Stimulated activated CD4-positive, alpha-beta T cell treated with anti-CD3 and anti-CD28 coated beads, TNF-alpha, amount 100 ng/mL, for 1 hour (primary cell): ENCODE data around the gene ARHGAP27.

ENCODE experiments used
- DNase-seq, 3 donors: peaks; one replicate each; pipeline ENCODE4 v3.0.0-alpha.2; 2020; ENCODE audit warnings: low read depth in 3 of 3, low spot score in 1 of 3

Gene ARHGAP27

DNA sequence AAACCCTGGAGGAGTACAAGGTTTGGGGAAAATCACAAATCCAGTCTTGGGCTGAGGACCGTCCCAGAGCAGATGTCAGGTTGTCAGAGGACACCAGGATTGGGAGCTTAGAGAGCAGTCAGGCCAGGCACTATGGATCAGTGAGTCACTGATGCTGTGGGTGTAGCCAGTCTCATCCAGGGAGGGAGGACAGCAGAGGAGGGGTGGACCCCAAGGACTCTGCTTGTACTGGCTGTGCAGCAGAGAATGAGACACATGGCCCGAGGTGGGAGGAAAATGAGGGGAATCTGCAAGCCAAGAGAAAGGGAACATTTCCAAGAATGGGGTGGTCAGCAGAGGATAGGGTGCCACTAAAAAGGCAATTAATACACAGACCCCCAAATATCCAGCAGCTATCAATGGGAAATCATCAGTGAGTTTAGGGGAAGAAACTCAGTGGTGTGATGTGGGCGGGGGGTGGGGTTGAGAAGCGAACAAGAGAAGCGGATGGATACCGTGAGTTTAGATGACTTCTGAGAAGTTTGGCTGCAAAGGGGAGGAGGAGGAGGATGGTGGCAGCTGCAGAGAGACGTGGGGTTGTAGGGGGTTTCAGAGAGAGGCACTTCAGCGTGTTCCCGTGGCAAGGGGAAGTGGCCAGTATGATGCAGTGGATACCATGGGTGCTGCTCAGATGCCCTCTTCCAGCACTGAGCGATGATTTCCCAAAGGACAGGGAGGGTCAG, 43.9 kb downstream of the ARHGAP27 start:
- no peak for DNase-seq

DNA sequence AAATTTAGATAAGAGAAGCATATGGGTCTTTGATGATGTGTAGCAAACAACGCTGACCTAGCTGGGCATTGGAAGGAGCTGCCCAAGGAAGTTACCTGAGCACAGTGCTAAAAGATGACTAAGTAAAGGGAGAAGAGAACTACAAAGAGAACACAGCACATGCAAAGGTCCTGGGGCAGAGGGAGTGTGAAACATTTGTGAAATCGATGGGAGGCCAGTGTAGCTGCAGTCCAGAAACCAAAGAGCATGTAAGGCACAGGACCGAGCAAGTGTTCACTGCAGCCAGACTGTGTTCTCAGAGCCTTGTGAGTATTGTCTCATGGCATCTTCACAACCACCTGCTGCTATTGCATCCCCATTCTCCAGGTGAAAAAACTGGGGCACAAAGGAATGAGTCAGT, 44.9 kb downstream of the ARHGAP27 start:
- no peak for DNase-seq

DNA sequence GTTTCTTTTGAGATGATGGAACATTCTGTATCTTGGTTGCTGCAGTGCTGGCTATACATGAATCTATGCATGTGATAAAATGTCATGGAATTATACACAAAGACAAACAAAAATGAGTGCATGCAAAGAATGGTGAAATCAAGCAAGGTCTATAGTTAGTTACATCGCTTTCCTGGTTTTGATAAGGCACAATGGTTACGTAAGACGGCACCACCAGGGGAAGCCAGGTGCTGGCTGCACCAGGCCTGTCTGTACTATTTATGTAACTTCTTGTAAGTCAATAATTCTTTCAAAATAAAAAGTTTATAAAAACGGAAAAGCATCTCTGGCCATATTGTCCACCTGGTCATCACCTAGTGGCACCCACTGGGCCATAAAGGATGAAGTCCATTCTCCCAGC, 46.5 kb downstream of the ARHGAP27 start:
- DNase-seq = no peak

DNA sequence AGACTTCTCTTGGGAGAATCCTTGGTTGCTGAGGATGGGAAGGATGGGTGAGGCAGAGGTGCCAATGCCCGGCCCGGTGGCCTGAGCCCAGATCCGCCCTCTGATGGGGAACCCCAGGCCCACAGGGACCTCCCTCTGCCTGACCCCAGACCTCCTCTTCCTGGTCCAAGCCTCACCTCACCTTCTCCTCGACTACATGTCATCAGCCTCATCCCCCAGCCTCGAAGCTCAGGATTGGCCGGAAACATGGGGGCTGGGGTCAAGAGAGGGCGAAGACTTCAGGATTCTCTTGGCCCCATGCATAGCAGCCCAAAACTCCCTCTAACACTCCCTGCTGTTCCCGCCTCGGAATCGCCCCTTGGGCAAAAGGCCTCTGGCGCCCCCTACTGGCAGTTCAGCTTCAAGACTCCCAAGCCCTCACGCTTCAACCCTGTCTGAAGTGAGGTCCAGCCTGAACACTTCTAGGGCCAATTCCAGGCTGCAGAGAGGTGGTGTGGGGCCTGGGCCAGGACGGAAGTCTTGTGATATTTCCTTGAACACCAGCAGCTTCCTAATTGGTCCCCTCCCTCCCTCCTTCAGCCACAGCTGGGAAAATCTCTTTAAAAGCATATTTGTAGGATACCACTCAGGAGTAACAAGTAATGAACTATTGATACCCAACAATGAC, 47.2 kb downstream of the ARHGAP27 start:
- DNase-seq = peak; percentile 64 to 91 (median 81)

DNA sequence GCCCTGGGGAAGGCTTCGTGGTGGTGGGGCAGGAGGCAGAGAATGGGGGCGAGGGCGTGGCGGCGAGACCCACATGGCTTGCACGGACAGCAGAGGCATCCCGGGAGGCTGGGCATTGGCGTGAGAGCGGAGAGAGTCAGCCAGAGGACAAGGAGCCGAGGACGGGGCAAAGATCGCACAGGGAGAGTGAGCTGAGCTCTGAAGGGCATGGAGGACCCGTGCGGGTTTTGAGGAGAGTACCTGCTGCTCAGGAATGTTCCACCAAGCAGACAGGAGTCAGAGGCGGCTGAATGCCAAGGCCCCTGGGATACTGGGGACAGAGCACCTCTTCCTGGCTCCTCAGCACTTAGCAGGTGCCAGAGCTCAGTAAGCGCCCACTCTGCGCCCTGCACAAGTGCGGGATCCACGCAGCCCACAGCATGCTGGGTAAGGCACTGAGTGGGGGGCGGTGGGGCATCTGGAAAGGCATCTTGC, 47.8 kb downstream of the ARHGAP27 start:
- DNase-seq = no peak

DNA sequence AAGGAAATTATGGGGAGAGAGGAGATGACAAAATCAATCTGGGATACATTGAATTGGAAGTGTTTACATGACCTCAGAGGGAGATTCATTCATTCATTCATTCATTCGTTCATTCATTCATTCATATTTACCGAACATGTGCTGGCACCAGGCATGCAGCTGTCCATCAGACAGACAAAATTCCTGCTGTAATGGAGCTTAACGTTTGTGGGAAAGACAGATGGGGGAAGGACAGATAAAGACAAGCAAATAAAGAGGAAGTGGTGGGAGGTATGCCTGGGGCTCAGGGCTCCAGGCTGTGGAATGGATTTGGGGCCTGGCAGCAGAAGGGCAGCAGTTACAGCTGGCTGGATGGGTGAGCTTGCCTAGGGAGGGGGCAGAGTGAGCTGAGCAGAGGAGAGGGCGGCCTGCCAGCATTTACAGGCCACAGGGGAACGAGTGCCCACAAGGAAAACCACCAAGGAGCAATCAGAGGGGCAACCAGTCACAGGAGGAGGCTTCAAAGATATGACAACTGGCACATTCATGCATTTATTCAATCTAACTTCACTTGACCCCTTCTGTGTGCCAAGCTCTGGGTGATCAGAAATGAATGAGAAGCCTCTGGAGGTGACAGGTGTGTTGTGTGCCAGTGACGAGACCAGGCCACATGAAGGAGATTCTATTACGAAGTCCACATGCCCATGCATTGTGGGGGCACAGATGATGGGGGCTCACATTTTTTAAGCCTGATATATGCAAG, 48.5 kb downstream of the ARHGAP27 start:
- no peak for DNase-seq

DNA sequence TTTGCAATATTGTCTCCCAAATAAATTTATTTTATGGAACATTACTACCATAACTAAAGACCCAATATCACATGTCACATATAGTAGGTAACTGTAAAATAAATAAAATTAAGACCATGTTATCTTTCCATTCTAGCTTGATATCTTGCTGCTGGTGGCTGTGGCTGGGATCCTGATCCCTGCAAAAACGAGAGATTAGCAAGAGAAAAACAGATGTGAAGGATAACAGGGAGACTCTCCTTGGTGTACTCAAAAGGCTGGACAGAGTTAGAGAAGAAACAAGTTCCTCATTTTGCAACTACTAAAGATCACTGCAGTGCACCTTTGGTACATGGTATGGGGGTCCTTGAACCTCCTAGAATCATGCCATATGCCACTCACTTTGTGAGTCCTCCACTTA, 49.7 kb downstream of the ARHGAP27 start:
- DNase-seq = no peak

DNA sequence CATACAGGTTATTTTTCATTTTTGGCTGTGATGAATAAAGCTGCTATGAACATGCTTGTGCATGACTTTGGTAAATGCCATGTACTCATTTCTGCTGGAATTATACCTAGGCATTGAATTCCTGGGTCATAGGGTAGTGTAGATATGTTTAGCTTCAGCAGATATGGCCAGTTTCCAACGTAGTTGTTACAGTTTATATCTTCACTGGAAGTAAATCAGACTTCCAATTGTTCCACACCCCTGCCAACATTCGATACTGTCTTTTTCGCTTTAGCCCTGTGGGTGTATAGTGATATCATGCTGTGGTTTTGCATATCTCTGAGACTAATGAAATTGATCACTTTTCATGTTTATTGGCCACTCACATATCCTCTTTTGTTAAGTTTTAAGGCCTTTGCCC, 50.4 kb downstream of the ARHGAP27 start:
- DNase-seq = no peak

DNA sequence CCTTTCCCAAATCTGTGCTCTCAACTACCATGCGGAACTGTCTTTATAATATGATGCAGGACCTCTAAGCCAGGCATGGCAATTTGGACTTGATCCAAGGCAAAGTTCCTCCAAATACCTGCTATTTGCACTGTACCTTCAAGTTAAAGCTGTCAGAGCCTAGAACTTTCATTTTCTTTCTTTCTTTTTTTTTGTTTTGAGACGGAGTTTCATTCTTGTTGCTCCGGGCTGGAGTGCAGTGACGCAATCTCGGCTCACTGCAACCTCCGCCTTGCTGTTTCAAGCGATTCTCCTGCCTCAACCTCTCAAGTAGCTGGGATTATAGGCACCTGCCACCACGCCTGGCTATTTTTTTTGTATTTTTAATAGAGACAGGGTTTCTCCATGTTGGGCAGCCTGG, 51.7 kb downstream of the ARHGAP27 start:
- DNase-seq = no peak

DNA sequence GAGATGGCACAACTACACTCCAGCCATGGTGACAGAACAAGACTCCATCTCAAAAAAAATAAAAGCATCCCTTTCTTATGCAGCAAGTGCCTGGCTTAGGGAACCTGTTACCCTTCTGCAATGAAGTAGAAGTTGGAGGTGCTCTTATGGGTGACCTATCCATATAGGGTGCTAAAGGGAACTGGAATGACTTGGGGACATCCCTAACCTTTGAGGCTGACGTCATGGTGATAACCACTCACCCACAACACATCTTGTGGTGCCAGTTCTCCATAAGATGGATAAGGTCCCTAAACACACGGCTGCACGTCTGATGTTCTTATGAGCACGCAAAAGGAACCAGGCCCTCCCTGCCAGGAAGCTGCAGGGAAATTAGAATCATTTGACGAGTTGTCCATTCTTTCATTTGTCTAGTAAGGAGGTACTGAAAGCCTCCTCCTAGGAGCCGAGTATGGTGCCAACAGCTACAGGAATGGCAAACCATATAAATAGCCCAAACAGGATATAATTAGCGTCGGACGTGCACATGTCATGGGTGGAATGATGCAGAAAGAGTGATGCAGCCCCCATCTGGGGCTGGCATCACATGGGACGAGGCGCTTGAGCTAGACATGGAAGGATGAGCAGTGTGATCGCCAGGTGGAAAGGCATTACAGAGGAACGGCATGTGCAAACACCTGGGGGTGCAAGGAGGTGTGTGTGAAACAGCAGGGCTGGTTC, 52.5 kb downstream of the ARHGAP27 start:
- DNase-seq = no peak

DNA sequence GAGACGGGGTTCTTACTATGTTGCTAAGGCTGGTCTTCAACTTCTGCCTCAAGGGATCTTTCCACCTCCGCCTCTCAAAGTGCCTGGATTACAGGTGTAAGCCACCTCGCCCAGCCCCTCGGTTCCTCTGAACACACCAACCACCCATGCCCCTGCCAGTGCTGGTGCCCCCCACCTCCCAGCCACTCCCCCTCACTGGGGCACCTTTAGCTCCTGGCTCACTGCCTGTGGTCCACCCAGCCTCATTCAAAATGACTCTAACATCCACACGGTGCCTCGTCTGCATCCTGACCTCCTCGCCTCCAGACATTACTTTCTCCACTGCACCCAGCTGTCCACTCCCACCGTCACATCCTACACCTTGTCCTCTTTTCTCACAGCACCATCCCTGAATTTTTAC, 55.3 kb downstream of the ARHGAP27 start:
- no peak for DNase-seq

DNA sequence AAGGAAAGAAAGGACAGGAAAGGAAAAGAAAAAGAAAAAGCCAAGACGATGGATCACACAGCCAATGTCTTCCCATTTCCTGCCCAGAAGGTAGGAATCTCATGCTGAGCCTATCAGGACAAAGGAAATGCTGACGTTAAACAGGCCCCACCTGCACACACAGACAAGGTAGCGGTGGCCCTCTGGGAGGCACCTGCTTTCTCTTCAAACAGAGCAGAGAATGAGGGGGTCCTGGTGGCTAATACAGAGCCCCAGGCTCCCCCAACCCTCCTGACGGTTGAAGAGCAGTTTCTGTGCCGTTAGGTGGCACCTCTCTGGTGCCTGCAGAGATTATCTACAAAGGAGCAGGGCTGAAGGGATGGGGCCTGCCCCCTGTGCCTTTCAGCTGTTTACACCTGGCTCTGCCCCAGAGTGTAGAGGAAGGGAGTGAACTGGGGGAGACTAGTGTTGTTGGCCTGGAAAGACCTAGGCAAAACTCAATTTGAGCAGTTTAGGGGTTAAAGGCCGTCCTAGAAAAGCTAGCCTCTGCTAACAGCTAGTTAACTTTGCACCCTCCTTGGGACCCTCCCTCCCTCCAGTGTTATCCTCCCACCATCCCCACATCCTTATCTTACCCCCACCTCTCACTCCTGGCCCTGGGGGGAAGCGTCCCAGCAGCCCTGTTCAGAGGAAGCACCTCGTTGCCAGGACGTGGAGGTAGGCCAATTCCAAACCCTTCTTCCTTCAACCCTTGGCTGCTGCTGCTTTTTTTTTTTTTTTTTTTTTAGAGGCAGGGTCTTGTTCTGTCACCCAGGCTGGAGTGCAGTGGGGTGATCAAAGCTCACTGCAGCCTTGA, 56.3 kb downstream of the ARHGAP27 start:
- no peak for DNase-seq

DNA sequence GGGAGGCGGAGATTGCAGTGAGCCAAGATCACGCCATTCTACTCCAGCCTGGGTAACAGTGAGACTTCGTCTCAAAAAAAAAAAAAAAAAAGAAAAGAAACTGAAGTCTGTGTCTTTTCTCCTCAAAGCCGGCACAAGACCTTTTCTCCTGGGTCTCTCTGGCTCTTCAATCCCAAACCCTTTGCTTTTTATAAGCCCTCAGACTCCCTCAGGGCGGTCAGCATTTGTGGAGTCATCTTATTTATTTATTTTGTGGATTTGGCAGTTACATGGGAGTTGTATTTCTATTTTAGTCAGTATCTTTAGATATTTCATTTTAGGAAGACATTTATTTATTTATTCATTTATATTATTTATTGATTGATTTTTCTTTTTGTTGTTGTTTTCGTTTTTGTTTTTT, 58.2 kb downstream of the ARHGAP27 start:
- DNase-seq = no peak

DNA sequence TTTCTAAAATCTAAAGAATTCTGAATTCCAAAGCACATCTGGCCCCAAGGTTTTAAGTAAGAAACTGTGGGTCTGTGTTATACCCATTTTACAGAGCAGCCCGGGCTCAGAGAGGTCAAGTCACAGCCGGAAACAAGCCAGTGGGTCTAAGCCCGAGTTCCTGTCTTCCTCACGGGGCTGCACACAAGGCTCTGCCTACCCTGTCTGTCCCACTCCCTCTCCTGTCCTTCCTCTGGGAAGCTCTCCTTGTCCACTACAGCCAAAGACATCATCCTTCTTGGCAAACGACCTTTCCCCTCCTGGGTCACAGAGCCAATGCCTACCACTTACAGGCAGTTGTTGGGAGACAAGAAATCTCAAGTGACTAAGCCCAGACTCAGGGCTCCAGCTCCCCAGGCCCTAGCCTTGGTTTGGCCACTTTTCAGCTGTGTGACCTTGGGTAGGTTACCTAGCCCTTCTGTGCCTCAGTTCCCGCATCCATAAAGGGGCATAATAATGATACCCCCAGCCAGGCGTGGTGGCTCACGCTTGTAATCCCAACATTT, 60.3 kb downstream of the ARHGAP27 start:
- DNase-seq = no peak

DNA sequence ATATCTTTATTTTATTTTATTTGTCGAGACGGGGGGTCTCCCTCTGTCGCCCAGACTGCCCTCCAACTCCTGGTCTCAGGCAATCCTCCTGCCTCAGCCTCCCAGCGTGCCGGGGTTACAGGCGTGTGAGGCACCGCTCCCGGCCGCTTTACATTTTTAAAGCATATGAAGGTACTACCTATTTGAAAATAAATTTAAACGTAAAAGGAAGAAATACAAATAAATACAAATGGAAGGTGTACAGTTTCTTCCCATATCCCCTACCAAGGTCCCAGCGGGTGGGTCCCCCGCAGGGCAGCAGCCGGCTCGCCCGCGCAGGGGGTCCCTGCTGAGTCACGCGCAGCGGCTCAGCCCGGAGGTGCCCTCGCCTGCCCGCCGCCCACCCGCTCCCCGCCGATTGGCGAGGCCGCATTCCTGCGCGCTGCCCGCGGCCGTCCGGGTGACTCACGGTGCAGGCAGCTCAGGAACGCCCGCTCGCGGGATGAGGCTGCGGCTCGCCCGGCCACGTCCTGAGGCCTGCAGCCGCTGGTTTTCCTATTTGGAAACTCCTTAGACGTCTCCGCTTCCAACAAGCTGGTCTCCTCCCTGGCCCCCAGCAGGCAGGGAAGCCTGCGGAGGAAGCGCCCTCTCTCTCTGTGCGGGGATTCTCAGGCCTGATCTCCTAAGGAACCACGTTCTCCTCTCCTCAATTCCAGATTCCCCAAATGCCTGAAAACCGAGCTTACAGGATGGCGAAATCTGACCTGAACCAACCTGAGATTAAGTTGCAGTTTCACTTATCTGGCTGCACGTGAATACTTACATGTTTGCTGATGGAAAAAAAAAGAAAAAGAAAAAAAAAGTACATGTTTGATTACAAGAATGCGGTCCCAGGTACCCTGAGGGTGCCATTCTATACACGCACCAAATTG, 61.0 kb downstream of the ARHGAP27 start:
- DNase-seq = peak in 1 of 3 donors; percentile 22

DNA sequence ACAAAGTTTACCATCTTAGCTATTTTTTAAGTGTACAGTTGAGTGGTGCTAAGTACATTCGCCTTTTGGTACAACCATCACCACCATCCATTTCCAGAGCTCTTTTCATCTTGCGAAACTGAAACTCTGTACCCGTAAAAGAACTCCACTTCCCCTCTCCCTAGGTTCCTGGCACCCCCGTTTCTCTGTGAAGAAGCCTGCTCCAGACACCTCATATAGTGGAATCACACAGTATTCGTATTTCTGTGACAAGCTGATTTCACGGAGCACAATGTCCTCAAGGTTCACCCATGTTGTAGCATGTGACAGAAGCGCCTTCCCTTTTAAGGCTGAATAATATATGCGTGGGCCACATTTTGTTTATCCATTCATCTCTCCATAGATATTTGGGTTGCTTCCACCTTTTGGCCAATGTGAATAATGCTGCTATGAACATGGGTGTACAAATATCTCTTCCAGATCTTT, 61.7 kb downstream of the ARHGAP27 start:
- DNase-seq = no peak

DNA sequence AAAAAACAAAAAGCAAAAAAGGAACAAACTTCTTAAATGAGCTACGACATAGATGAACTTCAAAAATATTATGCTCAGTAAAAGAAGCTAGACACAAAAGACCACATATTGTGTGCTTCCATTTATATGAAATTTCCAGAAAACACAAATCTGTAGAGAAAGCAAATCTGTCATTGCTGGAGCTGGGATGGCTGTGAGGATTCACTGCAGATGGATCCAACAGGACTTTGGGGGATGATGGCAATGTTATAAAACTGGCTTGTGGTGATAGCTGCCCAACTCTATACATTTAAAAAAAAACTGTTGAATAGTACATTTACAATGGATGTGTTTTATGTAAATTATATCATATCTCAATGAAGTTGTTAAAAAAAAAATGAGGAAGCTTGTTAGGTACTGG, 63.2 kb downstream of the ARHGAP27 start:
- DNase-seq = no peak

DNA sequence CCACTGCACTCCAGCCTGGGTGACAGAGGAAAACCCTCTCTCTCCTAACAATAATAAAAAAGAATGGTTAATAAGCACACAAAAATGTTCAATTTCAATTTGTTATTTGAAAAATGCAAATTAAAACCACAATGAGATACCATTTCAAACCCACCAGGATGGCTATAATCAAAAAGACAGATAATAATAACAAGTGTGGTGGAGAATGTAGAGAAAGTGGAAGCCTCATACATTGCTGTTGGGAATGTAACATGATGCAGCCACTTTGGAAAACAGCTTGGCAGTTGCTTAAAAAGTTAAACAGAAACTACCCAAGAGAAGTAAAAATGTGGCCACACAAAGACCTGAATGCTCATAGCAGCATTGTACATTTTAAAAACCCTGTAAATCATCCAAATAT, 64.0 kb downstream of the ARHGAP27 start:
- no peak for DNase-seq

DNA sequence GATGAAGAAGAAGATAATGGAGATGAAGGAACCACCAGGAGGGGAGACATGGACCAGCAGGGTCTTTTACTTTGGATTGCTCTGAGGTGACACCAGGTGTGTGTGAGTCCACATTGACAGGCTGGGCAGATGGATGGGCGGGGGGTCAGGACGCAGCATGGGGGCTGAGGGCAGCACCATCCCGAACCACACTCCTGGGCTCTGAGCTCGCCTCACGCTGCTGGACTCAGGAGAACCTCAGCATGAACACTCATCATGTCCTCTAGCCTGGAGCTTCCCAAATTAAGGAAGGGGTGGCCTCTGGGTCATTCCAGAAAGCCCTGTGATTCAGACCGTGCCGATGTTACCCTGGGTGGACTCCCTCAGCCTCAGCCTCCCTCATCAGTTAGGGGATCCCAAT, 65.5 kb downstream of the ARHGAP27 start:
- no peak for DNase-seq
